B cell (primary cell): ENCODE results near the gene BCL2L11. TPM values are rescaled to one million over a fixed set of nuclear protein-coding genes. Genes with fewer than 3 reads are reported as not detected.

ENCODE experiments used
- ATAC-seq: fragments of 200-7000 bp; cut with Tn5 transposase; one replicate; pipeline ENCODE4 v1.10.0; 2021; ENCODE audit warnings: low read depth, mild to moderate bottlenecking, moderate number of reproducible peaks, moderate library complexity
- CTCF ChIA-PET: fragments of 350-600 bp; sonication (Branson Sonifier 250); formaldehyde crosslinking; loops from one replicate; lab custom pipeline; 2021; ENCODE audit warnings: antibody characterized with exemption, inconsistent platforms; lab: Charles Lee
- POLR2A ChIA-PET: fragments of 350-600 bp; sonication (Branson Sonifier 250); formaldehyde crosslinking; loops from one replicate; lab custom pipeline; 2021; ENCODE audit warnings: antibody characterized with exemption; lab: Charles Lee
- DNase-seq: peaks from one replicate; pipeline ENCODE4 v3.0.0; 2013
- H2AFZ ChIP-seq: 2 replicates; pipeline ENCODE4 v1.6.1; 2012; ENCODE audit warnings: mild to moderate bottlenecking, low read depth, low read length; ENCODE audit not compliant: insufficient read depth, poor library complexity, severe bottlenecking
- H3K27ac ChIP-seq, 2 donors: 1 replicate in 1 of 2; 2 replicates in 1 of 2; pipeline ENCODE4 v1.5.1; 2012 to 2013; ENCODE audit warnings: low read length in 2 of 2, mild to moderate bottlenecking in 2 of 2, moderate library complexity in 1 of 2
- H3K27me3 ChIP-seq, 4 experiments: fragments of 200-600 bp in 1 of 4; sonication (generic) in 1 of 4; replicated peaks in 1 of 4; 1 replicate in 2 of 4; 2 replicates in 2 of 4; pipeline versions ENCODE4 v1.6.1 to v1.7.0; 2013 to 2016; ENCODE audit warnings: low read length in 3 of 4, mild to moderate bottlenecking in 2 of 4, mixed read lengths in 1 of 4, moderate library complexity in 1 of 4; ENCODE audit not compliant: insufficient read depth in 4 of 4, control insufficient read depth in 3 of 4; ENCODE audit errors: control extremely low read depth in 1 of 4
- H3K36me3 ChIP-seq, 2 experiments: replicated peaks in 1 of 2; 1 replicate in 1 of 2; 2 replicates in 1 of 2; pipeline versions ENCODE4 v1.6.1 to v1.7.1; 2013; ENCODE audit warnings: low read length in 1 of 2; ENCODE audit not compliant: insufficient read depth in 2 of 2, control insufficient read depth in 1 of 2; ENCODE audit errors: control extremely low read depth in 1 of 2, extremely low read depth in 1 of 2
- H3K4me1 ChIP-seq, 2 donors: fragments of 200-600 bp in 1 of 2; sonication (generic) in 1 of 2; 1 replicate in 1 of 2; 2 replicates in 1 of 2; pipeline versions ENCODE4 v1.5.1 to v1.6.1; 2013 to 2017; ENCODE audit warnings: low read length in 2 of 2; ENCODE audit not compliant: control insufficient read depth in 2 of 2, insufficient read depth in 2 of 2
- H3K4me2 ChIP-seq: replicated peaks from 2 replicates; pipeline ENCODE3; 2012; ENCODE audit warnings: mild to moderate bottlenecking, low read depth, low read length; ENCODE audit not compliant: poor library complexity, severe bottlenecking
- H3K4me3 ChIP-seq, 5 experiments: fragments of 200-600 bp in 1 of 5; sonication (generic) in 1 of 5; 1 replicate in 3 of 5; 2 replicates in 2 of 5; pipeline versions ENCODE4 v1.5.1 to v1.7.0; 2011 to 2016; ENCODE audit warnings: low read length in 4 of 5, mild to moderate bottlenecking in 4 of 5, low read depth in 2 of 5, control low read depth in 1 of 5, moderate library complexity in 1 of 5; ENCODE audit not compliant: insufficient read depth in 1 of 5; ENCODE audit errors: control extremely low read depth in 1 of 5, extremely low read depth in 1 of 5
- H3K79me2 ChIP-seq: fragments of 200-600 bp; sonication (generic); one replicate; pipeline ENCODE4 v1.6.0; 2016; ENCODE audit warnings: low read length; ENCODE audit not compliant: control insufficient read depth, insufficient read depth
- H3K9ac ChIP-seq: fragments of 200-600 bp; sonication (generic); 2 replicates; pipeline ENCODE4 v1.6.1; 2017; ENCODE audit warnings: mild to moderate bottlenecking, low read length, moderate library complexity
- H3K9me3 ChIP-seq, 3 donors: one replicate each; pipeline versions ENCODE4 v1.6.1 to v1.7.1; 2013; ENCODE audit warnings: low read length in 2 of 3; ENCODE audit not compliant: control insufficient read depth in 2 of 3, insufficient read depth in 1 of 3; ENCODE audit errors: control extremely low read depth in 1 of 3
- H4K20me1 ChIP-seq: 2 replicates; pipeline ENCODE4 v1.6.0; 2012; ENCODE audit warnings: mild to moderate bottlenecking, low read length; ENCODE audit not compliant: insufficient read depth, control insufficient read depth, poor library complexity, severe bottlenecking
- H3K27ac Mint-ChIP-seq: one replicate; pipeline ENCODE4 v1.8.0; 2021; ENCODE audit warnings: mixed read lengths
- H3K27me3 Mint-ChIP-seq: one replicate; pipeline ENCODE4 v1.8.0; 2021; ENCODE audit warnings: mixed read lengths
- H3K4me1 Mint-ChIP-seq: one replicate; pipeline ENCODE4 v1.8.0; 2021; ENCODE audit warnings: mixed read lengths
- H3K4me3 Mint-ChIP-seq: one replicate; pipeline ENCODE4 v1.8.0; 2021; ENCODE audit warnings: mixed read lengths
- H3K9me3 Mint-ChIP-seq: one replicate; pipeline ENCODE4 v1.8.0; 2022; ENCODE audit warnings: mixed read lengths; ENCODE audit not compliant: insufficient read depth
- EZH2 ChIP-seq: IDR thresholded peaks from 2 replicates; pipeline ENCODE4 v1.6.1; 2012; ENCODE audit warnings: borderline replicate concordance, low read depth, mild to moderate bottlenecking, moderate library complexity, low read length; ENCODE audit not compliant: insufficient read depth, poor library complexity, severe bottlenecking
- WGBS: methylation state at CpG from one replicate; pipeline ENCODE4 v1.1.5; 2013; ENCODE audit warnings: missing lambda C conversion rate; ENCODE audit not compliant: insufficient coverage; 5-methylcytosine and 5-hydroxymethylcytosine counted together
- intact Hi-C: fragments of 100-400 bp; cut with micrococcal nuclease; formaldehyde crosslinking; loops from one replicate; pipeline ENCODE4 v1.10.0; 2022
- polyA plus RNA-seq: library from polyadenylated mRNA; depleted of rRNA; stranded (reverse); fragments of >200 nt; gene quantifications from 2 replicates; pipeline ENCODE4 v1.2.3, GENCODE V29; 2012
- total RNA-seq, 2 donors: library from RNA; stranded (reverse); fragments of 120-200 nt in 1 of 2; gene quantifications; 1 replicate in 1 of 2; 2 replicates in 1 of 2; pipeline versions ENCODE4 v1.2.3 to v1.2.4, GENCODE V29; 2013 to 2022
- TF ChIP-seq, protein P1 (sequence below): fragments of 200-600 bp; IDR thresholded peaks from one replicate; pipeline ENCODE4 v1.8.0; 2022; ENCODE audit warnings: antibody characterized with exemption, mild to moderate bottlenecking

The BCL2L11 gene
- total and polyA plus RNA-seq, 2 donors (not counting 1 experiment from before 2014, with no cell fraction given) = 13.8 to 164 TPM

GRCh38 chr2:111165084-111165483 lies 44.4 kb downstream of the BCL2L11 start:
- WGBS = 100% methylated on average over 7 of the region's 7 CpGs
- DNase-seq (no peak), ATAC-seq (no peak)
- Histone ChIP-seq H2AFZ (no peak overlapping the region), H4K20me1 (peaks cover 19% of the 10 kb centered on the region), H3K4me1 (peaks cover 8 to 9% of the 10 kb centered on the region in 2 donors), H3K9ac (no peak overlapping the region), H3K79me2 (peaks cover 29% of the 10 kb centered on the region), H3K36me3 (peaks cover 0 to 43% of the 10 kb centered on the region in 2 experiments), H3K27me3 (no peaks in the 10 kb centered on the region), H3K4me3 (no peak overlapping the region), H3K27ac (no peak overlapping the region), H3K4me2 (no peak overlapping the region), H3K9me3 (no peaks in the 10 kb centered on the region)
- TF ChIP-seq, protein P1, sequence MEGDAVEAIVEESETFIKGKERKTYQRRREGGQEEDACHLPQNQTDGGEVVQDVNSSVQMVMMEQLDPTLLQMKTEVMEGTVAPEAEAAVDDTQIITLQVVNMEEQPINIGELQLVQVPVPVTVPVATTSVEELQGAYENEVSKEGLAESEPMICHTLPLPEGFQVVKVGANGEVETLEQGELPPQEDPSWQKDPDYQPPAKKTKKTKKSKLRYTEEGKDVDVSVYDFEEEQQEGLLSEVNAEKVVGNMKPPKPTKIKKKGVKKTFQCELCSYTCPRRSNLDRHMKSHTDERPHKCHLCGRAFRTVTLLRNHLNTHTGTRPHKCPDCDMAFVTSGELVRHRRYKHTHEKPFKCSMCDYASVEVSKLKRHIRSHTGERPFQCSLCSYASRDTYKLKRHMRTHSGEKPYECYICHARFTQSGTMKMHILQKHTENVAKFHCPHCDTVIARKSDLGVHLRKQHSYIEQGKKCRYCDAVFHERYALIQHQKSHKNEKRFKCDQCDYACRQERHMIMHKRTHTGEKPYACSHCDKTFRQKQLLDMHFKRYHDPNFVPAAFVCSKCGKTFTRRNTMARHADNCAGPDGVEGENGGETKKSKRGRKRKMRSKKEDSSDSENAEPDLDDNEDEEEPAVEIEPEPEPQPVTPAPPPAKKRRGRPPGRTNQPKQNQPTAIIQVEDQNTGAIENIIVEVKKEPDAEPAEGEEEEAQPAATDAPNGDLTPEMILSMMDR = no peak
- no peak for TF ChIP-seq EZH2
- ChIA-PET CTCF (no interaction called here), POLR2A (no interaction called here)
- Mint-ChIP-seq H3K9me3 (no peaks in the 10 kb centered on the region), H3K4me1 (peaks cover 36% of the 10 kb centered on the region), H3K27me3 (no peaks in the 10 kb centered on the region), H3K27ac (no peak overlapping the region), H3K4me3 (no peak overlapping the region)
- intact Hi-C loops = no loop called here

- no peaks in the 10 kb centered on the region for H3K27me3 Mint-ChIP-seq
- H3K9ac ChIP-seq = no peak overlapping the region
- no peaks in the 10 kb centered on the region for H3K27me3 ChIP-seq
- ATAC-seq (no peak), DNase-seq (no peak)
- H3K4me1 ChIP-seq = peaks cover 8 to 9% of the 10 kb centered on the region in 2 donors
- H3K9me3 Mint-ChIP-seq = no peaks in the 10 kb centered on the region
- WGBS = 94% methylated on average over 3 of the region's 5 CpGs
- no peak overlapping the region for H3K27ac Mint-ChIP-seq
- no peak overlapping the region for H3K4me2 ChIP-seq
- H3K36me3 ChIP-seq = peaks cover 0 to 40% of the 10 kb centered on the region in 2 experiments
- ChIA-PET POLR2A (no interaction called here), CTCF (no interaction called here)
- H3K79me2 ChIP-seq = peaks cover 19% of the 10 kb centered on the region
- peaks cover 10% of the 10 kb centered on the region for H4K20me1 ChIP-seq
- H3K9me3 ChIP-seq = no peaks in the 10 kb centered on the region
- TF ChIP-seq, protein P1 = no peak
- no peak for TF ChIP-seq EZH2
- intact Hi-C loops = no loop called here
- H3K4me3 ChIP-seq = no peak overlapping the region
- H3K4me3 Mint-ChIP-seq = no peak overlapping the region
- H2AFZ ChIP-seq = no peak overlapping the region
- H3K4me1 Mint-ChIP-seq = peaks cover 31% of the 10 kb centered on the region
- H3K27ac ChIP-seq = no peak overlapping the region
Measured at GRCh38 chr2:111166115-111166514, 45.4 kb downstream of the BCL2L11 start.
